Mucosa of descending colon (tissue), 3 donors: Measurements from ENCODE around the gene FAM98B. TPM values are rescaled to one million over a fixed set of nuclear protein-coding genes. Genes with fewer than 3 reads are reported as not detected.

ENCODE experiments used
- ATAC-seq: fragments of 200-7000 bp; cut with Tn5 transposase; one replicate; pipeline ENCODE4 v1.9.1; 2020; ENCODE audit warnings: mild to moderate bottlenecking, moderate library complexity
- DNase-seq, 3 donors: peaks; one replicate each; pipeline ENCODE4 v3.0.0-alpha.2; 2020
- H3K36me3 ChIP-seq: fragments of 200-600 bp; one replicate; pipeline ENCODE4 v1.8.0; 2021; ENCODE audit warnings: low read depth, mild to moderate bottlenecking
- H3K4me1 ChIP-seq: fragments of 200-600 bp; one replicate; pipeline ENCODE4 v1.8.0; 2021; ENCODE audit warnings: low read depth, mild to moderate bottlenecking
- H3K4me3 ChIP-seq: fragments of 200-600 bp; one replicate; pipeline ENCODE4 v1.8.0; 2021; ENCODE audit warnings: mild to moderate bottlenecking
- H3K9me3 ChIP-seq: fragments of 200-600 bp; one replicate; pipeline ENCODE4 v1.8.0; 2021; ENCODE audit warnings: mild to moderate bottlenecking
- intact Hi-C, 2 donors: fragments of 100-400 bp; cut with DNase I in 1 of 2; cut with micrococcal nuclease in 1 of 2; formaldehyde crosslinking; loops; one replicate each; pipeline versions ENCODE4 v1.11.0 to v1.11.1; 2022; cut with DNase I, micrococcal nuclease
- total RNA-seq, 3 donors: library from RNA; stranded (reverse); fragmentation: NEBNext Ultra II Directional in 2 of 3; extraction: Animal tissue kit (Norgen Biotek cat#: 25700) in 2 of 3; gene quantifications; one replicate each; pipeline versions ENCODE4 v1.2.1 to v1.2.4, GENCODE V29; 2021 to 2023
- TF ChIP-seq, protein P1 (sequence below): fragments of 200-600 bp; IDR thresholded peaks from one replicate; pipeline ENCODE4 v1.8.0; 2022; ENCODE audit warnings: antibody characterized with exemption, mild to moderate bottlenecking
- donor health status: DM: no; HTN: no; CAD: no; lungs with moderate emphysema.
- donor health status: DM: no; HTN: no; CAD: no.
- donor health status: DM: no; HTN: yes; CAD: no.

The FAM98B gene
- total RNA-seq, 3 donors from 2014 or later, result 15.8 to 29.7 (median 21.9) TPM

DNA sequence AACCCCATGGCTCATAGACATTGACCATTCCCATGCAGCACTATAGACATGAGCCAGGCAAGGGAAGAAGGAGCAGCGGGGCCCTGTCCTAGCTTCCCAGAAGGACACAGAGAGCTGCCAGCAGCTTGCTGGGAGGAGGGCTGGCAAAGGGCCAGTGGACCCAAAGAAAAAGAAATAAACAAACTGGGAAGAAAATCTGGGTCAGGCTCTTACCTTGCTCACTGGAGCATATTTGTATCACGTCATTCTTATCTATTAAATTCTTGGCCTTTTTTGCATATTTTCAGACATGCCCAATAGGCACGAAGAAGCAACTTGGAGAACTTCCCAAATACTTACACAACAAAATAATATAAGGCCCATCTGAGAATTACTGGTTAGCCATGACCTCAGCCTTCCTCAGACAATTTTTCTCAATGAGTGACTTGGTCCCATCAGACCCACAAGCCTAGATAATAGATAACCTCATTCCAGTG lies 82.3 kb downstream of the FAM98B start:
- ATAC-seq, result no peak
- Histone ChIP-seq H3K4me3 (no peak overlapping the region), H3K9me3 (no peaks in the 10 kb centered on the region), H3K36me3 (no peaks in the 10 kb centered on the region), H3K4me1 (peaks cover 3% of the 10 kb centered on the region)
- DNase-seq, result no peak
- intact Hi-C loops, result no loop called here
- TF ChIP-seq, protein P1, sequence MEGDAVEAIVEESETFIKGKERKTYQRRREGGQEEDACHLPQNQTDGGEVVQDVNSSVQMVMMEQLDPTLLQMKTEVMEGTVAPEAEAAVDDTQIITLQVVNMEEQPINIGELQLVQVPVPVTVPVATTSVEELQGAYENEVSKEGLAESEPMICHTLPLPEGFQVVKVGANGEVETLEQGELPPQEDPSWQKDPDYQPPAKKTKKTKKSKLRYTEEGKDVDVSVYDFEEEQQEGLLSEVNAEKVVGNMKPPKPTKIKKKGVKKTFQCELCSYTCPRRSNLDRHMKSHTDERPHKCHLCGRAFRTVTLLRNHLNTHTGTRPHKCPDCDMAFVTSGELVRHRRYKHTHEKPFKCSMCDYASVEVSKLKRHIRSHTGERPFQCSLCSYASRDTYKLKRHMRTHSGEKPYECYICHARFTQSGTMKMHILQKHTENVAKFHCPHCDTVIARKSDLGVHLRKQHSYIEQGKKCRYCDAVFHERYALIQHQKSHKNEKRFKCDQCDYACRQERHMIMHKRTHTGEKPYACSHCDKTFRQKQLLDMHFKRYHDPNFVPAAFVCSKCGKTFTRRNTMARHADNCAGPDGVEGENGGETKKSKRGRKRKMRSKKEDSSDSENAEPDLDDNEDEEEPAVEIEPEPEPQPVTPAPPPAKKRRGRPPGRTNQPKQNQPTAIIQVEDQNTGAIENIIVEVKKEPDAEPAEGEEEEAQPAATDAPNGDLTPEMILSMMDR, result no peak

Other genes starting within 250 kb of the FAM98B start
- gene SPRED1, start 201.3 kb upstream of the FAM98B start, total RNA-seq, result 10 to 100 TPM; 19.6 to 25.5 (median 23.1) TPM
- 1 to 10 TPM; 1.2 to 2.6 (median 2.6) TPM for gene RASGRP1, start 110.7 kb downstream of the FAM98B start, total RNA-seq